Measurements from ENCODE around the gene CLIC6.

Gene CLIC6

DNA sequence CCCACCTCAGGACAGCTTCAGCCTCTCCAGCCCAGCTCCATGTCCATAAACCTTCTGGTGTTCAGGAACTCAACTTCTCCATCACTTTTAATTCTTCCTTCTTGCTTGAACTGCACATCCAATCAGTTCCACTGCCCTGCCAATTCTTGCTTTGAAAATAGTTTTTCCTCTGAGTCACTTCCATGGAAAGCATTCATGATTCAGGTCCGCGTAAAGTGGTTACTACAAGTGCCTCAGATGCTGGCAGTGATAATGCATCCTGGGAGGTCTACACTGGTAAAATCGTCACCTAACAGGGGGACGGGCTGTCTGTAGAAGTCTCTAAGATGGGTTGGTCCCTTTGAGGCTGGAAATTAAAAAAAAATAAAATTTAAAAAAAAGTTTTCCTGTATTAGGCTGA, 27.9 kb upstream of the CLIC6 start:
- H3K4me3 ChIP-seq (ENCODE audit: low read length), result no peak overlapping the region
- peak overlapping the region; percentile 88 for H3K4me2 ChIP-seq (ENCODE audit: low read depth, low read length)
- H3K9me2 ChIP-seq (replicated peaks; ENCODE audit: insufficient read depth, low read length), result no peaks in the 10 kb centered on the region
- TF ChIP-seq EZH2phosphoT487 (IDR thresholded peaks at IDR 0.05; ENCODE audit: low read length) (no peak), EZH2 (optimal IDR thresholded peaks at IDR 0.05; ENCODE audit: low read depth, low read length) (no peak)
- TF ChIP-seq, protein P1, sequence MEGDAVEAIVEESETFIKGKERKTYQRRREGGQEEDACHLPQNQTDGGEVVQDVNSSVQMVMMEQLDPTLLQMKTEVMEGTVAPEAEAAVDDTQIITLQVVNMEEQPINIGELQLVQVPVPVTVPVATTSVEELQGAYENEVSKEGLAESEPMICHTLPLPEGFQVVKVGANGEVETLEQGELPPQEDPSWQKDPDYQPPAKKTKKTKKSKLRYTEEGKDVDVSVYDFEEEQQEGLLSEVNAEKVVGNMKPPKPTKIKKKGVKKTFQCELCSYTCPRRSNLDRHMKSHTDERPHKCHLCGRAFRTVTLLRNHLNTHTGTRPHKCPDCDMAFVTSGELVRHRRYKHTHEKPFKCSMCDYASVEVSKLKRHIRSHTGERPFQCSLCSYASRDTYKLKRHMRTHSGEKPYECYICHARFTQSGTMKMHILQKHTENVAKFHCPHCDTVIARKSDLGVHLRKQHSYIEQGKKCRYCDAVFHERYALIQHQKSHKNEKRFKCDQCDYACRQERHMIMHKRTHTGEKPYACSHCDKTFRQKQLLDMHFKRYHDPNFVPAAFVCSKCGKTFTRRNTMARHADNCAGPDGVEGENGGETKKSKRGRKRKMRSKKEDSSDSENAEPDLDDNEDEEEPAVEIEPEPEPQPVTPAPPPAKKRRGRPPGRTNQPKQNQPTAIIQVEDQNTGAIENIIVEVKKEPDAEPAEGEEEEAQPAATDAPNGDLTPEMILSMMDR (IDR thresholded peaks at IDR 0.05; ENCODE audit: low read length), result no peak
- peak overlapping the region; percentile 76 for H2AFZ ChIP-seq (ENCODE audit: low read length)
- DNase-seq, result no peak
- H3K36me3 ChIP-seq (replicated peaks; ENCODE audit: insufficient read depth, low read length), result no peaks in the 10 kb centered on the region
- H4K20me1 ChIP-seq (ENCODE audit: insufficient read depth, low read length), result no peaks in the 10 kb centered on the region
- H3K9ac ChIP-seq (ENCODE audit: low read length), result 0 out of 2 replicates have a peak overlapping the region, but pooled peaks have one; percentile 16
- no peaks in the 10 kb centered on the region for H3K9me3 ChIP-seq (replicated peaks; ENCODE audit: insufficient read depth, low read length)
- H3F3A ChIP-seq (ENCODE audit: insufficient read depth, low read length), result peaks cover 3% of the 10 kb centered on the region
- H3K27me3 ChIP-seq (replicated peaks; ENCODE audit: insufficient read depth, low read length), result no peaks in the 10 kb centered on the region
- peak overlapping the region; percentile 49; the same call in 1 of the 2 replicates for H3K27ac ChIP-seq (ENCODE audit: low read length)
- peaks cover 31% of the 10 kb centered on the region for H3K4me1 ChIP-seq (ENCODE audit: low read length)
- H3K79me2 ChIP-seq (ENCODE audit: low read length), result no peaks in the 10 kb centered on the region

DNA sequence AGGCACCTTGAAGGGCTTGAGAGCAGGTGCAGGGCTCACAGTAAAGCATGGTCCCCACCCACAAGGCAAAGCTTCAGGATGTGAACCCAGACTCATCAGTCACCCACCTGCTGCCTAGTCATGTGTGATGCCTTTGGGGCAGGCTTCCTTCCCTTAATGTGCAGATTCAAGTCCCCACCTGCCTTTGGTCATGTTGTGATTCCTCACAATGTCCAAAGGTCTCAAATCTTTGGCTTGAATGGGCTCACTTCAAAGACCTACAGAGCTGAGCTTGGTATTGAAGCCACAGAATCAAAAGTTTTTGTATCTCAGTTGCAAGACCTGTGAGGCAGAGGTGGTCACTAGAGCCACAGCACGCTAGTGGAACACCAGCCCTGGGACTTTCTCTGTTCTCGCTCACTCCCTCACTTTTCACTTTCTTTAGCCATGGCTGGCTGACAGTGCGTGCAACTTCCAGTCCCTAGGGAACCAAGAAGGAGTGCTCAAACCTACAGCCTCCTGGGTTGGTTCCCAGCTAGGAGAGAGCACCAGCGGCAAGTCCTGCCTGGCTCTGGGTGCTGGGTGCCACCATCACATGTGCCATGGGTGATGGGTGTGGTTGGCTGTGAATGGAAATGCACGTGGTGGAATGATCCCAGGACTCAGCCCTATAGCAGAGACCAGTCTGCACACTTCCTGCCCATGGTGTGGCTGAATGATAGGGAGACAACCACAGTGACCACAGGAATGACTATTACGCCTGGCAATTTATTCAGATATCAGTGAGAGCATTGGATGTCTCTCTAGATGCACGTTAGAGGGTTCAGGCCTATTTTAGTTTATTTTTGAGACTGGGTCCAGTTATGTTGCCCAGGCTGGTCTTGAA, 26.4 kb upstream of the CLIC6 start:
- Histone ChIP-seq H3K9me3 (replicated peaks; ENCODE audit: insufficient read depth, low read length) (no peaks in the 10 kb centered on the region), H4K20me1 (ENCODE audit: insufficient read depth, low read length) (no peaks in the 10 kb centered on the region), H3K27ac (ENCODE audit: low read length) (no peak overlapping the region), H3K9me2 (replicated peaks; ENCODE audit: insufficient read depth, low read length) (no peaks in the 10 kb centered on the region), H3K4me2 (ENCODE audit: low read depth, low read length) (no peak overlapping the region), H3K36me3 (replicated peaks; ENCODE audit: insufficient read depth, low read length) (no peaks in the 10 kb centered on the region), H3K79me2 (ENCODE audit: low read length) (no peaks in the 10 kb centered on the region), H3K27me3 (replicated peaks; ENCODE audit: insufficient read depth, low read length) (no peaks in the 10 kb centered on the region), H3K4me1 (ENCODE audit: low read length) (peaks cover 31% of the 10 kb centered on the region), H2AFZ (ENCODE audit: low read length) (peak overlapping the region; percentile 2; the same call in 1 of the 2 replicates), H3K4me3 (ENCODE audit: low read length) (no peak overlapping the region), H3K9ac (ENCODE audit: low read length) (no peak overlapping the region), H3F3A (ENCODE audit: insufficient read depth, low read length) (peaks cover 3% of the 10 kb centered on the region)
- no peak for TF ChIP-seq EZH2 (optimal IDR thresholded peaks at IDR 0.05; ENCODE audit: low read depth, low read length)
- TF ChIP-seq, protein P1 (IDR thresholded peaks at IDR 0.05; ENCODE audit: low read length), result no peak
- TF ChIP-seq EZH2phosphoT487 (IDR thresholded peaks at IDR 0.05; ENCODE audit: low read length), result no peak
- peak; percentile 59 for DNase-seq

DNA sequence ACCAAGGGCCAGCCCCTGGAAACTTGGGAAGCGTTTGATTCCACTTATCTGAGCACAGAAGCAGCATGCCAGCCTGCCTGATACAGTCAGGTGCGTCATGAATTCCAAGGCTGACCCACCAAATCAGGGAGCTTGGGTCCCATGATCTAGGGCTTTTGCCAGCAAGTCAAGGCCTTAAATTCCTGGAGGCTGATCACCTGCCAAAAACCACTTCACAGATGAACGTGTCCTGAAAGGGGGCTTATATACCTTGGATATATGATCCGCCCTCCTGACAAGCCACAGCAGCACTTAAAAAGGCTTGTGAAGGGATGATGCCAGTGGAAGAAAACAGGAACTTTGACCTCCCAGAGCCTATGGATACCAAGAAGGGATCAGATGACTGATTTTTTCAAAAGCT, 24.0 kb upstream of the CLIC6 start:
- H3K9me2 ChIP-seq (replicated peaks; ENCODE audit: insufficient read depth, low read length), result no peaks in the 10 kb centered on the region
- no peaks in the 10 kb centered on the region for H3K79me2 ChIP-seq (ENCODE audit: low read length)
- no peak overlapping the region for H3K27ac ChIP-seq (ENCODE audit: low read length)
- no peak overlapping the region for H2AFZ ChIP-seq (ENCODE audit: low read length)
- TF ChIP-seq EZH2phosphoT487 (IDR thresholded peaks at IDR 0.05; ENCODE audit: low read length), result no peak
- no peak for TF ChIP-seq EZH2 (optimal IDR thresholded peaks at IDR 0.05; ENCODE audit: low read depth, low read length)
- TF ChIP-seq, protein P1 (IDR thresholded peaks at IDR 0.05; ENCODE audit: low read length), result no peak
- no peaks in the 10 kb centered on the region for H3K36me3 ChIP-seq (replicated peaks; ENCODE audit: insufficient read depth, low read length)
- no peak overlapping the region for H3K4me2 ChIP-seq (ENCODE audit: low read depth, low read length)
- H3F3A ChIP-seq (ENCODE audit: insufficient read depth, low read length), result peaks cover 4% of the 10 kb centered on the region
- H3K9ac ChIP-seq (ENCODE audit: low read length), result no peak overlapping the region
- no peaks in the 10 kb centered on the region for H3K27me3 ChIP-seq (replicated peaks; ENCODE audit: insufficient read depth, low read length)
- H3K9me3 ChIP-seq (replicated peaks; ENCODE audit: insufficient read depth, low read length), result no peaks in the 10 kb centered on the region
- H3K4me1 ChIP-seq (ENCODE audit: low read length), result peaks cover 27% of the 10 kb centered on the region
- no peak for DNase-seq
- no peak overlapping the region for H3K4me3 ChIP-seq (ENCODE audit: low read length)
- H4K20me1 ChIP-seq (ENCODE audit: insufficient read depth, low read length), result no peaks in the 10 kb centered on the region
